H1 (cell line): Measurements from ENCODE around the gene FOXN3. TPM values are rescaled to one million over a fixed set of nuclear protein-coding genes. Genes with fewer than 3 reads are reported as not detected.
A peak's percentile ranks its signal among the peaks of the same experiment; 100 is the strongest.

ENCODE experiments used
- CTCF ChIA-PET: fragments of 300-600 bp; sonication (Branson Sonifier 250); formaldehyde crosslinking; loops from one replicate; lab custom pipeline; 2021; ENCODE audit not compliant: partially characterized antibody; lab: Charles Lee
- POLR2A ChIA-PET: fragments of 300-600 bp; sonication (Branson Sonifier 250); formaldehyde crosslinking; loops from one replicate; lab custom pipeline; 2021; ENCODE audit warnings: inconsistent platforms; ENCODE audit not compliant: partially characterized antibody; lab: Charles Lee
- DNase-seq, 2 experiments: peaks; one replicate each; pipeline versions ENCODE4 v3.0.0 to v3.0.0-alpha.2; 2010 to 2022; ENCODE audit warnings: low spot score in 2 of 2, low read depth in 1 of 2, mixed read lengths in 1 of 2
- FAIRE-seq: peaks from 2 replicates; lab custom pipeline; 2011; peaks lifted over from hg19 to GRCh38; lab: Jason Lieb, UNC
- H2AFZ ChIP-seq: 2 replicates; pipeline ENCODE4 v1.8.1; 2012; ENCODE audit warnings: low read length, inconsistent platforms
- H2AK5ac ChIP-seq: 2 replicates; pipeline ENCODE4 v1.6.1; 2013; ENCODE audit warnings: low read depth, low read length
- H2BK120ac ChIP-seq: replicated peaks from 2 replicates; pipeline ENCODE3; 2013; ENCODE audit warnings: low read depth, low read length, inconsistent platforms
- H2BK12ac ChIP-seq: 2 replicates; pipeline ENCODE4 v1.6.1; 2013; ENCODE audit warnings: low read depth, low read length
- H2BK15ac ChIP-seq: 2 replicates; pipeline ENCODE4 v1.6.1; 2013; ENCODE audit warnings: low read length
- H2BK20ac ChIP-seq: 2 replicates; pipeline ENCODE4 v1.6.1; 2013; ENCODE audit warnings: low read length
- H2BK5ac ChIP-seq: 2 replicates; pipeline ENCODE4 v1.6.1; 2013; ENCODE audit warnings: low read depth, low read length
- H3K14ac ChIP-seq: 2 replicates; pipeline ENCODE4 v1.6.1; 2013; ENCODE audit warnings: inconsistent platforms; ENCODE audit not compliant: insufficient read length
- H3K18ac ChIP-seq: 2 replicates; pipeline ENCODE4 v1.6.1; 2013; ENCODE audit warnings: low read length; ENCODE audit errors: extremely low read depth
- H3K23ac ChIP-seq: 2 replicates; pipeline ENCODE4 v1.6.1; 2013; ENCODE audit warnings: inconsistent platforms; ENCODE audit not compliant: insufficient read length
- H3K23me2 ChIP-seq: 2 replicates; pipeline ENCODE4 v1.6.1; 2013; ENCODE audit warnings: low read depth, low read length
- H3K27ac ChIP-seq: 2 replicates; pipeline ENCODE4 v1.6.1; 2011; ENCODE audit warnings: low read depth, low read length, inconsistent platforms
- H3K27me3 ChIP-seq, 4 experiments: replicated peaks in 1 of 4; 1 replicate in 1 of 4; 2 replicates in 3 of 4; pipeline versions ENCODE4 v1.6.1 to v1.8.1; 2011 to 2013; ENCODE audit warnings: low read length in 3 of 4, mild to moderate bottlenecking in 3 of 4, inconsistent platforms in 2 of 4, mixed read lengths in 2 of 4, moderate library complexity in 1 of 4; ENCODE audit not compliant: control insufficient read depth in 3 of 4, insufficient read depth in 3 of 4; ENCODE audit errors: extremely low read depth in 1 of 4
- H3K36me3 ChIP-seq, 4 experiments: 2 replicates each; pipeline versions ENCODE4 v1.6.1 to v1.8.1; 2011 to 2013; ENCODE audit warnings: mild to moderate bottlenecking in 4 of 4, low read length in 3 of 4, moderate library complexity in 2 of 4, control low read depth in 1 of 4, inconsistent platforms in 1 of 4; ENCODE audit not compliant: insufficient read depth in 4 of 4, control insufficient read depth in 2 of 4
- H3K4ac ChIP-seq: replicated peaks from 2 replicates; pipeline ENCODE3; 2013; ENCODE audit warnings: low read length, low read depth, mixed read lengths, inconsistent platforms; ENCODE audit not compliant: insufficient read length
- H3K4me1 ChIP-seq, 4 experiments: replicated peaks in 1 of 4; 1 replicate in 1 of 4; 2 replicates in 3 of 4; pipeline versions ENCODE4 v1.6.1 to v1.8.1; 2011 to 2013; ENCODE audit warnings: low read length in 3 of 4, inconsistent platforms in 2 of 4, mixed read lengths in 1 of 4; ENCODE audit not compliant: insufficient read depth in 4 of 4, control insufficient read depth in 3 of 4
- H3K4me2 ChIP-seq, 2 experiments: 2 replicates each; pipeline versions ENCODE4 v1.6.1 to v1.8.1; 2011 to 2013; ENCODE audit warnings: low read depth in 2 of 2, low read length in 2 of 2, control low read depth in 1 of 2, inconsistent platforms in 1 of 2, mild to moderate bottlenecking in 1 of 2; ENCODE audit not compliant: insufficient read depth in 1 of 2
- H3K4me3 ChIP-seq, 4 experiments: fragments of 200-600, 300-600 bp in 1 of 4; sonication (generic), shearing (Covaris generic), sonication (Bioruptor Twin) in 1 of 4; 2 replicates each; pipeline versions ENCODE4 v1.5.1 to v1.8.1; 2011 to 2016; ENCODE audit warnings: low read length in 4 of 4, low read depth in 3 of 4, control low read depth in 2 of 4, inconsistent platforms in 2 of 4, mild to moderate bottlenecking in 2 of 4, mixed read lengths in 1 of 4, moderate library complexity in 1 of 4; ENCODE audit not compliant: insufficient read depth in 2 of 4; ENCODE audit errors: extremely low read depth in 1 of 4
- H3K56ac ChIP-seq: replicated peaks from 2 replicates; pipeline ENCODE3; 2013; ENCODE audit warnings: low read depth, mild to moderate bottlenecking, mixed read lengths, low read length, inconsistent platforms; ENCODE audit not compliant: insufficient read length
- H3K79me1 ChIP-seq: 2 replicates; pipeline ENCODE4 v1.6.1; 2013; ENCODE audit warnings: low read depth, low read length, control low read depth
- H3K79me2 ChIP-seq, 2 experiments: 2 replicates each; pipeline versions ENCODE4 v1.6.1 to v1.8.1; 2012 to 2013; ENCODE audit warnings: low read length in 2 of 2, mild to moderate bottlenecking in 2 of 2, inconsistent platforms in 1 of 2; ENCODE audit not compliant: insufficient read depth in 2 of 2, control insufficient read depth in 1 of 2
- H3K9ac ChIP-seq, 4 experiments: replicated peaks in 1 of 4; 1 replicate in 1 of 4; 2 replicates in 3 of 4; pipeline versions ENCODE4 v1.6.1 to v1.8.1; 2011 to 2013; ENCODE audit warnings: low read depth in 3 of 4, low read length in 3 of 4, control low read depth in 2 of 4, mild to moderate bottlenecking in 2 of 4, moderate library complexity in 2 of 4, inconsistent platforms in 1 of 4; ENCODE audit errors: extremely low read depth in 1 of 4
- H3K9me3 ChIP-seq, 2 experiments: 2 replicates each; pipeline versions ENCODE4 v1.6.1 to v1.8.1; 2012 to 2013; ENCODE audit warnings: mild to moderate bottlenecking in 2 of 2, moderate library complexity in 2 of 2, control low read depth in 1 of 2, inconsistent platforms in 1 of 2, low read depth in 1 of 2, low read length in 1 of 2, mixed read lengths in 1 of 2; ENCODE audit not compliant: insufficient read depth in 2 of 2
- H4K20me1 ChIP-seq, 2 experiments: replicated peaks in 1 of 2; 2 replicates each; pipeline versions ENCODE3 to v1.8.1; 2011 to 2013; ENCODE audit warnings: inconsistent platforms in 2 of 2, low read length in 2 of 2, mild to moderate bottlenecking in 1 of 2; ENCODE audit not compliant: insufficient read depth in 2 of 2, control insufficient read depth in 1 of 2
- H4K5ac ChIP-seq: 2 replicates; pipeline ENCODE4 v1.6.1; 2013; ENCODE audit warnings: low read length, low read depth, mixed read lengths, inconsistent platforms; ENCODE audit not compliant: insufficient read length
- H4K8ac ChIP-seq: 2 replicates; pipeline ENCODE4 v1.8.0; 2013; ENCODE audit warnings: mild to moderate bottlenecking, moderate library complexity, low read length, inconsistent platforms; ENCODE audit not compliant: insufficient read depth; ENCODE audit errors: extremely low read depth
- H4K91ac ChIP-seq: replicated peaks from 2 replicates; pipeline ENCODE3; 2013; ENCODE audit warnings: low read length, mixed read lengths, inconsistent platforms; ENCODE audit not compliant: insufficient read length
- BACH1 ChIP-seq: IDR thresholded peaks from 2 replicates; pipeline ENCODE4 v1.6.1; 2012; ENCODE audit warnings: low read length, improper control_type of control experiment
- BCL11A ChIP-seq, 2 experiments: IDR thresholded peaks; one replicate each; pipeline ENCODE4 v1.6.1; 2011; ENCODE audit warnings: low read depth in 2 of 2, low read length in 2 of 2, mild to moderate bottlenecking in 2 of 2
- CHD1 ChIP-seq: IDR thresholded peaks from 2 replicates; pipeline ENCODE4 v1.6.1; 2012; ENCODE audit warnings: low read depth, low read length, improper control_type of control experiment
- FOSL1 ChIP-seq: IDR thresholded peaks from 2 replicates; pipeline ENCODE4 v1.6.1; 2011; ENCODE audit warnings: mild to moderate bottlenecking, low read depth, low read length, moderate library complexity; ENCODE audit not compliant: insufficient read depth
- HDAC2 ChIP-seq, 2 experiments: fragments of 300-600 bp in 1 of 2; sonication (generic) in 1 of 2; IDR thresholded peaks; 2 replicates each; pipeline ENCODE4 v1.6.1; 2011 to 2012; ENCODE audit warnings: low read depth in 2 of 2, low read length in 2 of 2, mild to moderate bottlenecking in 2 of 2, moderate library complexity in 2 of 2, borderline replicate concordance in 1 of 2, inconsistent platforms in 1 of 2
- SRF ChIP-seq: IDR thresholded peaks from 2 replicates; pipeline ENCODE4 v1.6.1; 2011; ENCODE audit warnings: mild to moderate bottlenecking, low read depth, low read length, moderate library complexity
- WGBS, 2 experiments: shearing (Covaris generic) in 1 of 2; methylation state at CpG; one replicate each; pipeline versions ENCODE4 v1.1.6 to v1.1.7; 2013 to 2015; ENCODE audit warnings: low lambda C conversion rate in 2 of 2, mixed read lengths in 2 of 2, inconsistent platforms in 1 of 2, low coverage in 1 of 2, missing lambda C conversion rate in 1 of 2; ENCODE audit not compliant: insufficient replicate concordance in 2 of 2, insufficient coverage in 1 of 2, insufficient read length in 1 of 2; ENCODE audit errors: extremely low coverage in 1 of 2, missing lambda C conversion rate in 1 of 2; 5-methylcytosine and 5-hydroxymethylcytosine counted together
- polyA plus RNA-seq, 7 experiments: library from polyadenylated mRNA; depleted of rRNA in 3 of 7; stranded (reverse) in 5 of 7; unstranded in 2 of 7; fragments of >200 nt in 5 of 7; fragments of 200-250 nt in 2 of 7; gene quantifications; 1 replicate in 5 of 7; 2 replicates in 1 of 7; 4 replicates in 1 of 7; pipeline versions ENCODE4 v1.2.1 to v1.2.3, GENCODE V29; 2011 to 2013; ENCODE audit warnings: missing spikeins in 2 of 7, mixed read lengths in 2 of 7
- total RNA-seq: library from RNA; stranded (reverse); fragmentation: NEBNext Ultra II Directional; extraction: Animal tissue kit (Norgen Biotek cat#: 25700); gene quantifications from 2 replicates; pipeline ENCODE4 v1.2.1, GENCODE V29; 2021

The FOXN3 gene
- total and polyA plus RNA-seq, 2 of the 8 experiments (the other 6 are each of a cell fraction or from before 2014, with no cell fraction given) = 52.6 to 178 TPM

DNA sequence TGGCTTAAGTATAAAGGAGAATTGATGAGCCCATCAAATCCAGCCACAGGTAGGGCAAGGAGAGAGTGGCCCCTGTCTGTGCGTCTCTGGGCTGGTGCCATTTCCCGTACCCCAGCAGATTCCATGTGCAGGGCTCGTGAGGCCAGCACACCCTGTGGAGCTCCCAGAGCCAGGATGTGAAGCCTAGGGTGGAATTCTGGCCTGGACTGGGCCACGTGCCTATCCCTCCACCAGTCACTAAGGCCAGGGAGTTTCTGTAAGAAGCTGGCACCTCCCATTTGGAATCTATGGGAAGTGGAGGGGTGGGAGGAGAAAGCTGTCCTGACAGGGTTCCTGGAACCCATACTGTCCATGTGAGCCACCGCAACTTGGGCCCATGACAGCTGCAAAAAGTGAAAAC lies 148.5 kb downstream of the FOXN3 start:
- DNase-seq (no peak), FAIRE-seq (no peak)
- H3K4me3 ChIP-seq = no peak overlapping the region
- no peak overlapping the region for H4K91ac ChIP-seq
- no peak overlapping the region for H2BK5ac ChIP-seq
- H2BK20ac ChIP-seq = no peak overlapping the region
- H4K5ac ChIP-seq = no peak overlapping the region
- no peaks in the 10 kb centered on the region; the same call in 1 of the 2 replicates for H3K23me2 ChIP-seq
- no peaks in the 10 kb centered on the region; a peak in 1 of 7 replicates for H3K27me3 ChIP-seq
- H3K27ac ChIP-seq = no peak overlapping the region
- H2BK120ac ChIP-seq = no peak overlapping the region
- H3K56ac ChIP-seq = no peak overlapping the region
- no peaks in the 10 kb centered on the region for H3K9me3 ChIP-seq
- H2AFZ ChIP-seq = no peak overlapping the region
- H3K14ac ChIP-seq = no peak overlapping the region
- H3K36me3 ChIP-seq = peaks cover 0 to 6% (median 2%) of the 10 kb centered on the region in 4 experiments; a peak in 4 of 8 replicates
- peaks cover 14 to 91% of the 10 kb centered on the region in 2 experiments; a peak in 3 of 4 replicates for H3K79me2 ChIP-seq
- ChIA-PET CTCF (interaction anchor here (0.9 to 1.5 kb wide), 2 partner anchors 16 to 34 kb away, joined by 3 to 6 read pairs; no protein-coding TSS in a partner anchor), POLR2A (interaction anchor here (1.5 to 1.9 kb wide), 2 partner anchors 12 to 26 kb away, joined by 3 to 5 read pairs; no protein-coding TSS in a partner anchor)
- peaks cover 9 to 26% (median 9%) of the 10 kb centered on the region in 4 experiments for H3K4me1 ChIP-seq
- peaks cover 16% of the 10 kb centered on the region for H3K79me1 ChIP-seq
- no peak overlapping the region for H2AK5ac ChIP-seq
- no peak overlapping the region for H3K9ac ChIP-seq
- H4K8ac ChIP-seq = no peak overlapping the region; the same call in 1 of the 2 replicates
- H4K20me1 ChIP-seq = peaks cover 14 to 21% of the 10 kb centered on the region in 2 experiments
- H3K4me2 ChIP-seq = no peak overlapping the region
- H2BK12ac ChIP-seq = peak overlapping the region; percentile 11; the same call in 1 of the 2 replicates
- no peak overlapping the region for H3K18ac ChIP-seq
- no peak overlapping the region for H3K4ac ChIP-seq
- no peak overlapping the region for H2BK15ac ChIP-seq
- WGBS, 2 experiments = 93% methylated on average over 5 of the region's 5 CpGs; no CpG with 5 or more reads in 1 of the 2 experiments
- no peak overlapping the region for H3K23ac ChIP-seq
- TF ChIP-seq CHD1 = no peak
- no peak for TF ChIP-seq BACH1
- TF ChIP-seq HDAC2 (IDR thresholded peaks at IDR 0.05; ENCODE audit: borderline replicate concordance in 1 of 2, low read depth in 2 of 2, low read length in 2 of 2) = no peak
- TF ChIP-seq SRF = no peak
- TF ChIP-seq FOSL1 = no peak
- no peak for TF ChIP-seq BCL11A (IDR thresholded peaks at IDR 0.05; ENCODE audit: low read depth in 2 of 2, low read length in 2 of 2)
